HCT116 (cell line): ENCODE data around the gene CEBPA.

Experiments
- EGR1 ChIP-seq: IDR thresholded peaks from 2 replicates; pipeline ENCODE4 v1.6.1; 2012; ENCODE audit warnings: low read depth
- EZH2 ChIP-seq: fragments of 200-600 bp; sonication (generic); IDR thresholded peaks from 2 replicates; pipeline ENCODE4 v1.6.1; 2017; ENCODE audit warnings: antibody characterized with exemption, mixed run types
- POLR2A ChIP-seq: IDR thresholded peaks from 2 replicates; pipeline ENCODE4 v1.7.0; 2011; ENCODE audit warnings: borderline replicate concordance; ENCODE audit not compliant: insufficient read depth, insufficient read length; ENCODE audit errors: extremely low read depth
- POLR2AphosphoS5 ChIP-seq: IDR thresholded peaks from 2 replicates; pipeline ENCODE4 v1.6.1; 2011; ENCODE audit warnings: mild to moderate bottlenecking, low read depth, low read length, moderate library complexity
- SIN3A ChIP-seq: IDR thresholded peaks from 2 replicates; pipeline ENCODE4 v1.6.1; 2012; ENCODE audit warnings: low read depth
- TCF7L2 ChIP-seq: IDR thresholded peaks from 2 replicates; pipeline ENCODE4 v1.7.0; 2011; ENCODE audit warnings: borderline replicate concordance, inconsistent platforms; ENCODE audit not compliant: insufficient read depth, insufficient read length; ENCODE audit errors: extremely low read depth
- YY1 ChIP-seq: IDR thresholded peaks from 2 replicates; pipeline ENCODE4 v1.6.1; 2011; ENCODE audit warnings: low read length, low read depth, moderate library complexity, mild to moderate bottlenecking; ENCODE audit not compliant: insufficient replicate concordance; ENCODE audit errors: extremely low read depth
- TF ChIP-seq, protein P1 (sequence below), 3 experiments: fragments of 200-600 bp in 1 of 3; sonication (generic) in 1 of 3; IDR thresholded peaks in 2 of 3; conservative IDR thresholded peaks in 1 of 3; 2 replicates each; pipeline ENCODE4 v1.5.1; 2012 to 2017; ENCODE audit warnings: low read depth in 2 of 3, low read length in 2 of 3, antibody characterized with exemption in 1 of 3, borderline replicate concordance in 1 of 3, control low read depth in 1 of 3, mild to moderate bottlenecking in 1 of 3, mixed read lengths in 1 of 3, mixed run types in 1 of 3, moderate library complexity in 1 of 3; ENCODE audit not compliant: insufficient read depth in 1 of 3

DNA sequence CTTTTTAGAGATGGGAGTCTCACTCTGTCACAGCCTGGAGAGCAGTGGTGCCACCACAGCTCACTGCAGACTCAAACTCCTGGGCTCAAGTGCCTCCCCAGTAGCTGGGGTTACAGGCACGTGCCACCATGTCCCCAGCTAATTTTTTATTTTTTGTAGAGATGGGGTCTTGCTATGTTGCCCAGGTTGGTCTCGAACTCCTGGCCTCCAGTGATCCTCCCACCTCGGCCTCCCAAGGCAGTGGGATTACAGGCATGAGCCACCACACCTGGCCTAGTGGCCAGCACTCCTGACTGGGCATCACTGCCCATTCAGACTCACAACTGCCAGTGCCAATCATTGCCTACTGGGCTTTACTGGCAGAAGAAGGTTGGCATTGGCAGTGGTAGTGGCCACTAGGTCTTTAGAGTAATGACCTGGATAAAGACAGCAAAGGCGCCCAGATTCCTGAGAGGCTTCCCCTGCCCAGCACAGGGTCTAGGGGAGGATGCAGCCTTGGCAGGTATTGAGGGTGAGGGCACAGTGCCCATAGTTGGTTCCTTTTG lies 49.8 kb downstream of the CEBPA start:
- TF ChIP-seq, protein P1, sequence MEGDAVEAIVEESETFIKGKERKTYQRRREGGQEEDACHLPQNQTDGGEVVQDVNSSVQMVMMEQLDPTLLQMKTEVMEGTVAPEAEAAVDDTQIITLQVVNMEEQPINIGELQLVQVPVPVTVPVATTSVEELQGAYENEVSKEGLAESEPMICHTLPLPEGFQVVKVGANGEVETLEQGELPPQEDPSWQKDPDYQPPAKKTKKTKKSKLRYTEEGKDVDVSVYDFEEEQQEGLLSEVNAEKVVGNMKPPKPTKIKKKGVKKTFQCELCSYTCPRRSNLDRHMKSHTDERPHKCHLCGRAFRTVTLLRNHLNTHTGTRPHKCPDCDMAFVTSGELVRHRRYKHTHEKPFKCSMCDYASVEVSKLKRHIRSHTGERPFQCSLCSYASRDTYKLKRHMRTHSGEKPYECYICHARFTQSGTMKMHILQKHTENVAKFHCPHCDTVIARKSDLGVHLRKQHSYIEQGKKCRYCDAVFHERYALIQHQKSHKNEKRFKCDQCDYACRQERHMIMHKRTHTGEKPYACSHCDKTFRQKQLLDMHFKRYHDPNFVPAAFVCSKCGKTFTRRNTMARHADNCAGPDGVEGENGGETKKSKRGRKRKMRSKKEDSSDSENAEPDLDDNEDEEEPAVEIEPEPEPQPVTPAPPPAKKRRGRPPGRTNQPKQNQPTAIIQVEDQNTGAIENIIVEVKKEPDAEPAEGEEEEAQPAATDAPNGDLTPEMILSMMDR (IDR thresholded peaks at IDR 0.05 in 2 of 3, conservative IDR thresholded peaks at IDR 0.05 in 1 of 3; ENCODE audit: borderline replicate concordance in 1 of 3, insufficient read depth in 1 of 3, low read depth in 2 of 3, low read length in 2 of 3), result no peak
- no peak for TF ChIP-seq YY1
- no peak for TF ChIP-seq POLR2AphosphoS5
- no peak for TF ChIP-seq EZH2
- TF ChIP-seq POLR2A, result no peak
- TF ChIP-seq TCF7L2, result no peak
- TF ChIP-seq SIN3A, result no peak
- no peak for TF ChIP-seq EGR1
